HUDEP-2 (cell line): ENCODE measurements around the gene DNASE1L3.
A peak's percentile ranks its signal among the peaks of the same experiment; 100 is the strongest.
"Not testable (repeated sequence)": the region's sequence is repeated elsewhere in the genome, so short reads cannot be mapped to it uniquely, and the experiment has no call there.

Experiments used
- DNase-seq, 76 experiments: peaks; one replicate each; lab custom pipeline; 2025; ENCODE audit not compliant: unreplicated experiment in 76 of 76; lab: John Stamatoyannopoulos, UW

Gene DNASE1L3

GRCh38 chr3:58236527-58237237 is 25.9 kb upstream of the DNASE1L3 start:
- DNase-seq, result peak in 1 of 76 experiments; percentile 2

- no peak for DNase-seq
Observed at GRCh38 chr3:58235970-58236369, 25.2 kb upstream of the DNASE1L3 start.

GRCh38 chr3:58234516-58234931 is 23.8 kb upstream of the DNASE1L3 start:
- peak in 3 of 76 experiments; percentile 20 to 27 (median 20) for DNase-seq

GRCh38 chr3:58231666-58232065 is 20.9 kb upstream of the DNASE1L3 start:
- no peak for DNase-seq

- DNase-seq, result no peak
Observed at GRCh38 chr3:58230876-58231552, 20.2 kb upstream of the DNASE1L3 start.

GRCh38 chr3:58227933-58228332 is 17.2 kb upstream of the DNASE1L3 start:
- DNase-seq, result not testable (repeated sequence)

- DNase-seq, result no peak
Observed at GRCh38 chr3:58223855-58224254, 13.1 kb upstream of the DNASE1L3 start.

- no peak for DNase-seq
Observed at GRCh38 chr3:58222161-58222724, 11.5 kb upstream of the DNASE1L3 start.

GRCh38 chr3:58218904-58219303 is 8.1 kb upstream of the DNASE1L3 start:
- no peak for DNase-seq

- DNase-seq, result peak in 73 of 76 experiments; percentile 1 to 76 (median 44)
Observed at GRCh38 chr3:58217209-58217811, 6.5 kb upstream of the DNASE1L3 start.

GRCh38 chr3:58216496-58217195 is 5.9 kb upstream of the DNASE1L3 start:
- no peak for DNase-seq

GRCh38 chr3:58215317-58216025 is 4.7 kb upstream of the DNASE1L3 start:
- no peak for DNase-seq

- DNase-seq, result no peak
Observed at GRCh38 chr3:58214484-58215316, 3.9 kb upstream of the DNASE1L3 start.

GRCh38 chr3:58209933-58210332 is 839 bp downstream of the DNASE1L3 start:
- DNase-seq, result no peak

GRCh38 chr3:58207954-58208353 is 2.8 kb downstream of the DNASE1L3 start:
- no peak for DNase-seq

GRCh38 chr3:58206406-58207011 is 4.3 kb downstream of the DNASE1L3 start:
- no peak for DNase-seq

GRCh38 chr3:58205981-58206380 is 4.8 kb downstream of the DNASE1L3 start:
- DNase-seq, result no peak

GRCh38 chr3:58204720-58205119 is 6.1 kb downstream of the DNASE1L3 start:
- no peak for DNase-seq

- DNase-seq, result no peak
Observed at GRCh38 chr3:58203541-58203940, 7.2 kb downstream of the DNASE1L3 start.
